Peyer's patch (tissue), 4 donors: ENCODE data around the gene FAM131C. TPM values are rescaled to one million over a fixed set of nuclear protein-coding genes. Genes with fewer than 3 reads are reported as not detected.

Experiments used
- DNase-seq, 3 donors: peaks; one replicate each; pipeline ENCODE4 v3.0.0-alpha.2; 2017 to 2019
- H3K27ac ChIP-seq, 4 donors: fragments of 200-600 bp; sonication (generic); one replicate each; pipeline ENCODE4 v1.5.1; 2016 to 2019
- H3K27me3 ChIP-seq, 2 donors: fragments of 200-600 bp; sonication (generic); one replicate each; pipeline ENCODE4 v1.5.1; 2019
- H3K36me3 ChIP-seq, 3 donors: fragments of 200-600 bp; sonication (generic); one replicate each; pipeline ENCODE4 v1.5.1; 2016 to 2019
- H3K4me1 ChIP-seq, 4 donors: fragments of 200-600 bp; sonication (generic); one replicate each; pipeline ENCODE4 v1.5.1; 2016 to 2019
- H3K4me3 ChIP-seq, 4 donors: fragments of 200-600 bp; sonication (generic); 1 replicate in 3 of 4; 2 replicates in 1 of 4; pipeline ENCODE4 v1.5.1; 2016 to 2019; ENCODE audit warnings: mild to moderate bottlenecking in 1 of 4
- H3K9me3 ChIP-seq, 4 donors: fragments of 200-600 bp; sonication (generic); one replicate each; pipeline ENCODE4 v1.5.1; 2016 to 2019; ENCODE audit warnings: mild to moderate bottlenecking in 1 of 4
- CTCF ChIP-seq, 6 experiments: fragments of 450-650 bp in 4 of 6; fragments of 200-600 bp in 2 of 6; sonication (generic) in 1 of 6; IDR thresholded peaks; one replicate each; pipeline ENCODE4 v1.5.1; 2017 to 2019; ENCODE audit warnings: antibody characterized with exemption in 6 of 6, mild to moderate bottlenecking in 3 of 6, moderate library complexity in 1 of 6
- POLR2A ChIP-seq, 2 donors: fragments of 450-650 bp; IDR thresholded peaks; one replicate each; pipeline ENCODE4 v1.5.1; 2017; ENCODE audit warnings: antibody characterized with exemption in 2 of 2, mild to moderate bottlenecking in 2 of 2, moderate library complexity in 2 of 2
- total RNA-seq, 4 donors: library from RNA; depleted of rRNA; stranded (reverse); fragments of >200 nt; gene quantifications; one replicate each; pipeline ENCODE4 v1.1.0, GENCODE V29; 2016

FAM131C gene
- total RNA-seq, result 1 to 10 TPM in 2 of 4 donors, under 1 TPM in 1, not detected in 1; 0.80 to 3.5 (median 2.3) TPM

GRCh38 chr1:16073490-16074119 lies at the start of gene FAM131C:
FAM131C (minus strand) TSS chr1:16073651; CDS start chr1:16073442, 209 bp downstream.
- Histone ChIP-seq H3K27ac (peak within 1 kb of the TSS in 1 of 4 donors; percentile 42), H3K9me3 (no peaks in the 10 kb centered on the region), H3K4me3 (peak within 1 kb of the TSS; percentile 20 to 62 (median 56)), H3K4me1 (peaks cover 2 to 14% (median 9%) of the 10 kb centered on the region in 4 donors), H3K27me3 (no peaks in the 10 kb centered on the region), H3K36me3 (no peaks in the 10 kb centered on the region)
- DNase-seq, result peak in 2 of 3 donors; percentile 25 to 66
- TF ChIP-seq CTCF (IDR thresholded peaks at IDR 0.05) (peak; percentile 6 to 77 (median 47)), POLR2A (IDR thresholded peaks at IDR 0.05) (no peak)

DNA sequence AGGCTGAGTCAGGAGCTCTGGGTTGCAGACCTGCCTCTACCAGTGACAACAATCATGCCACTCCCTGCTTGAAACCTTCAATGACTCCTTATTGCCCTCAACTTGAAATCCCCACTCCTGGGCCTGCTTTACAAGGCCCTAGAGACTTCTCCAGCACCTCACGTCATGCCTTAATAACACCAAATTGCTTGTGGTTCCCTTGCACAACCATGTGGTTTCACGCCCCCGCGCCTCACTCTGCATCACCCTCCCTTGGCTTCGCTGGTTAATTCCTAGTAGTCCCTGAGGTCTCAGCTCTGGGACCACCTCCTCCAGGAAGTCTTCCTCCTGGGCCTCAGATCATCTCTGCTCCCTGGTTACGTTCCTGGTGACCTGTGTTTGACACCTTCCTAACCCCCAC lies 49.5 kb upstream of the FAM131C start:
- Histone ChIP-seq H3K27ac (no peak overlapping the region), H3K9me3 (no peaks in the 10 kb centered on the region), H3K4me3 (no peak overlapping the region), H3K4me1 (no peaks in the 10 kb centered on the region), H3K27me3 (no peaks in the 10 kb centered on the region), H3K36me3 (peaks cover 0 to 30% (median 0%) of the 10 kb centered on the region in 3 donors)
- peak in 1 of 3 donors; percentile 39 for DNase-seq
- TF ChIP-seq CTCF (IDR thresholded peaks at IDR 0.05) (no peak), POLR2A (IDR thresholded peaks at IDR 0.05) (no peak)

GRCh38 chr1:16122350-16122881 lies 49.0 kb upstream of the FAM131C start:
- Histone ChIP-seq H3K4me1 (no peaks in the 10 kb centered on the region), H3K27ac (no peak overlapping the region), H3K4me3 (no peak overlapping the region), H3K36me3 (peaks cover 0 to 26% (median 0%) of the 10 kb centered on the region in 3 donors), H3K27me3 (no peaks in the 10 kb centered on the region), H3K9me3 (no peaks in the 10 kb centered on the region)
- TF ChIP-seq POLR2A (IDR thresholded peaks at IDR 0.05) (no peak), CTCF (IDR thresholded peaks at IDR 0.05) (no peak)
- DNase-seq, result peak in 1 of 3 donors; percentile 34

- H3K27ac ChIP-seq, result no peak overlapping the region
- no peak for TF ChIP-seq POLR2A (IDR thresholded peaks at IDR 0.05)
- no peak for TF ChIP-seq CTCF (IDR thresholded peaks at IDR 0.05)
- no peak overlapping the region for H3K4me3 ChIP-seq
- peaks cover 0 to 20% (median 0%) of the 10 kb centered on the region in 3 donors for H3K36me3 ChIP-seq
- H3K9me3 ChIP-seq, result no peaks in the 10 kb centered on the region
- no peaks in the 10 kb centered on the region for H3K4me1 ChIP-seq
- H3K27me3 ChIP-seq, result no peaks in the 10 kb centered on the region
- peak in 1 of 3 donors; percentile 10 for DNase-seq
These were observed 47.5 kb upstream of the FAM131C start for GRCh38 chr1:16120940-16121410.

GRCh38 chr1:16120407-16120806 lies 47.0 kb upstream of the FAM131C start:
- Histone ChIP-seq H3K4me1 (no peaks in the 10 kb centered on the region), H3K27ac (no peak overlapping the region), H3K27me3 (no peaks in the 10 kb centered on the region), H3K9me3 (no peaks in the 10 kb centered on the region), H3K36me3 (peaks cover 0 to 19% (median 0%) of the 10 kb centered on the region in 3 donors), H3K4me3 (no peak overlapping the region)
- peak in 1 of 3 donors; percentile 33 for DNase-seq
- no peak for TF ChIP-seq CTCF (IDR thresholded peaks at IDR 0.05)
- TF ChIP-seq POLR2A (IDR thresholded peaks at IDR 0.05), result no peak
